Spleen (tissue), 11 donors: ENCODE measurements around the gene LPCAT1. TPM values are rescaled to one million over a fixed set of nuclear protein-coding genes. Genes with fewer than 3 reads are reported as not detected.
"Not testable (repeated sequence)": the region's sequence is repeated elsewhere in the genome, so short reads cannot be mapped to it uniquely, and the experiment has no call there.

ENCODE experiments used
- DNase-seq: peaks from one replicate; pipeline ENCODE4 v3.0.0-alpha.2; 2020
- H3K27ac ChIP-seq, 8 donors: fragments of 200-600 bp; sonication (generic) in 7 of 8; 1 replicate in 4 of 8; 2 replicates in 4 of 8; pipeline versions ENCODE4 v1.5.0 to v1.8.0; 2016 to 2021; ENCODE audit warnings: inconsistent platforms in 4 of 8, mild to moderate bottlenecking in 4 of 8, moderate library complexity in 1 of 8
- H3K27me3 ChIP-seq, 7 donors: fragments of 200-600 bp; sonication (generic) in 6 of 7; replicated peaks in 1 of 7; 1 replicate in 4 of 7; 2 replicates in 3 of 7; pipeline versions ENCODE4 v1.5.0 to v1.8.0; 2016 to 2021; ENCODE audit warnings: inconsistent platforms in 3 of 7, mild to moderate bottlenecking in 1 of 7
- H3K36me3 ChIP-seq, 6 donors: fragments of 200-600 bp; sonication (generic) in 5 of 6; 1 replicate in 4 of 6; 2 replicates in 2 of 6; pipeline versions ENCODE4 v1.5.0 to v1.8.0; 2016 to 2021; ENCODE audit warnings: inconsistent platforms in 2 of 6
- H3K4me1 ChIP-seq, 6 donors: fragments of 200-600 bp; sonication (generic) in 5 of 6; 1 replicate in 3 of 6; 2 replicates in 3 of 6; pipeline versions ENCODE4 v1.5.0 to v1.8.0; 2016 to 2021; ENCODE audit warnings: inconsistent platforms in 3 of 6
- H3K4me3 ChIP-seq, 8 donors: fragments of 200-600 bp; sonication (generic) in 7 of 8; 1 replicate in 4 of 8; 2 replicates in 4 of 8; pipeline versions ENCODE4 v1.5.0 to v1.8.0; 2016 to 2021; ENCODE audit warnings: inconsistent platforms in 4 of 8, mild to moderate bottlenecking in 4 of 8, moderate library complexity in 2 of 8
- H3K9me3 ChIP-seq, 8 donors: fragments of 200-600 bp; sonication (generic) in 7 of 8; 1 replicate in 4 of 8; 2 replicates in 4 of 8; pipeline versions ENCODE4 v1.5.0 to v1.8.0; 2016 to 2021; ENCODE audit warnings: inconsistent platforms in 4 of 8
- POLR2A ChIP-seq, 3 donors: fragments of 450-650 bp; IDR thresholded peaks; one replicate each; pipeline ENCODE4 v1.5.1; 2017; ENCODE audit warnings: antibody characterized with exemption in 3 of 3, mild to moderate bottlenecking in 1 of 3
- POLR2AphosphoS5 ChIP-seq, 3 donors: sonication (generic); formaldehyde crosslinking; IDR thresholded peaks; one replicate each; pipeline ENCODE4 v1.5.1; 2017; ENCODE audit warnings: antibody characterized with exemption in 3 of 3
- WGBS, 5 donors: extraction: QIAGEN DNeasy Blood & Tissue Kit in 3 of 5; methylation state at CpG; one replicate each; pipeline versions ENCODE4 v1.1.5 to v1.1.7; 2013 to 2018; 5-methylcytosine and 5-hydroxymethylcytosine counted together
- intact Hi-C: fragments of 100-400 bp; cut with DNase I; formaldehyde crosslinking; loops from one replicate; pipeline ENCODE4 v1.15.0; 2023; ENCODE audit warnings: low total_unique reads
- polyA plus RNA-seq, 3 donors: library from polyadenylated mRNA; stranded (reverse); fragments of 200-250 nt; gene quantifications; one replicate each; pipeline ENCODE4 v1.2.1, GENCODE V29; 2013
- total RNA-seq, 7 donors: library from RNA; depleted of rRNA in 3 of 7; stranded (reverse); fragments of >200 nt in 3 of 7; fragmentation: NEBNext Ultra II Directional in 4 of 7; extraction: Animal tissue kit (Norgen Biotek cat#: 25700) in 4 of 7; gene quantifications; one replicate each; pipeline versions ENCODE4 v1.1.0 to v1.2.1, GENCODE V29; 2016 to 2021
- TF ChIP-seq, protein P1 (sequence below), 11 experiments: fragments of 200-600 bp in 7 of 11; fragments of 450-650 bp in 4 of 11; sonication (generic) in 4 of 11; IDR thresholded peaks in 8 of 11; conservative IDR thresholded peaks in 3 of 11; 1 replicate in 7 of 11; 2 replicates in 4 of 11; pipeline versions ENCODE4 v1.4.0 to v1.8.0; 2016 to 2021; ENCODE audit warnings: antibody characterized with exemption in 11 of 11, inconsistent platforms in 4 of 11, mild to moderate bottlenecking in 1 of 11
- donor health status: healthy with polysubstance abuse.
- donor health status: DM: no; HTN: no; CAD: no; lungs with moderate emphysema.
- donor health status: DM: no; HTN: no; CAD: no.
- donor health status: Bipolar disorder and iron deficiency.
- donor health status: healthy.
- donor health status: DM: no; HTN: no; CAD: no.
- donor health status: DM: yes; HTN: yes; CAD: no.

Gene LPCAT1
- total and polyA plus RNA-seq, 10 donors, result 52.2 to 322 (median 174) TPM

DNA sequence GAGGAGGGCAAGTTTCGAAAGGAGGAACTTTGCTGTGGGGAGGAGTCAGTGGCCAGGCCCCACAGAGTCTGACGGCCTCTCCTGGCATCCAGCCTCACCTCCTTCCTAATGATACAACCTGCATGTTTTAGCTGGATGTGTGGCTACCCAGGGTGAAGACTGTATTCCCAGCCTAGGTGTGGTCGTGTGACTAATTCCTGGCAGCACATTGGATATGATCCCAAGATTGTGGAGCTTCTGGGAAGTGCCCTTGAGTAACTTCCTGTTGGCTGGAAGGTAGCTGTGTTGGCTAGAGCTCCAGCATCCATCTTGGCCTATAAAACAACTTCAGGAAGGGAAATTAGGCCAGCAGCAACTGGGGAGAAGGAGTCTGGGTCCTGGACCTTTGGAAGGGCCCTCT is 19.0 kb upstream of the LPCAT1 start:
- Histone ChIP-seq H3K9me3 (no peaks in the 10 kb centered on the region), H3K27me3 (no peaks in the 10 kb centered on the region), H3K36me3 (no peaks in the 10 kb centered on the region), H3K4me3 (no peak overlapping the region), H3K4me1 (peaks cover 0 to 22% (median 3%) of the 10 kb centered on the region in 6 donors), H3K27ac (peak overlapping the region in 1 of 8 donors; percentile 7)
- TF ChIP-seq POLR2AphosphoS5 (IDR thresholded peaks at IDR 0.05) (peak in 1 of 3 donors; percentile 24), POLR2A (IDR thresholded peaks at IDR 0.05) (no peak)
- intact Hi-C loops, result no loop called here
- WGBS, 5 donors, result 32 to 61% (median 35%) methylated on average over 3 of the region's 3 CpGs
- no peak for DNase-seq

DNA sequence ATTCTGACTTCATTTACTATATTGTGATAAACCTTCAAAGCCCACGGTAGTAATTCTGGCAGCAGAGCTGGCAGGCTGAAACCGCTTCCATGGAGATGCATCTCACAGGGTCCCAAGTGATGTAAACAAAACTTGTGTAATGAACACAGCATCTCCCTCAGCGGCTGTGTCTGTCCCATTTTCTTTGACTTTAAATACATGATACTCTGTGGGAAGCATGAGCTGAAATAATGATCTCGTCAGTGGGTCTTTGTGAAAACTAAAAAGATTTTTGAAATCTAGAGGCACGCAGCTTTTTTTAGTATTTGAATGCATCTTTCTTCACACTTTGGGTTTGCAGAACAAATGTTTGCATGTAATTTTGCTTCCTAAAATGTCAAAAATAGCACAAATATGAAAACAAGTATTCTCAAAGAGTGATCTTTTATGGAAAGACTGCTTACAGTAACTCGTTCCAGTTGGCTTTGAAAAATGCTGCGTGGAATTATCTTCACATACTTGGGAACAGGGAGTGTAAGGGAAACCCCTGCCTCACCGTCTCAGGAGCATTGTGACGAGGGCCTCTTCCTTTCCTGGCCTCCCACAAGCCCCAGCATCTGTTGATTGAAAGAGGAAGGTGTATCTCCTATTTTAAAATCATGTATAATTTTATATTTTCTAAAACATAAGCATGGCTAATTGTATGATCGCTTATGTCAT is 18.1 kb upstream of the LPCAT1 start:
- Histone ChIP-seq H3K9me3 (no peaks in the 10 kb centered on the region), H3K27me3 (no peaks in the 10 kb centered on the region), H3K36me3 (no peaks in the 10 kb centered on the region), H3K4me3 (no peak overlapping the region), H3K27ac (peak overlapping the region in 2 of 8 donors; percentile 8 to 28), H3K4me1 (peaks cover 0 to 29% (median 10%) of the 10 kb centered on the region in 6 donors)
- no peak for DNase-seq
- TF ChIP-seq, protein P1, sequence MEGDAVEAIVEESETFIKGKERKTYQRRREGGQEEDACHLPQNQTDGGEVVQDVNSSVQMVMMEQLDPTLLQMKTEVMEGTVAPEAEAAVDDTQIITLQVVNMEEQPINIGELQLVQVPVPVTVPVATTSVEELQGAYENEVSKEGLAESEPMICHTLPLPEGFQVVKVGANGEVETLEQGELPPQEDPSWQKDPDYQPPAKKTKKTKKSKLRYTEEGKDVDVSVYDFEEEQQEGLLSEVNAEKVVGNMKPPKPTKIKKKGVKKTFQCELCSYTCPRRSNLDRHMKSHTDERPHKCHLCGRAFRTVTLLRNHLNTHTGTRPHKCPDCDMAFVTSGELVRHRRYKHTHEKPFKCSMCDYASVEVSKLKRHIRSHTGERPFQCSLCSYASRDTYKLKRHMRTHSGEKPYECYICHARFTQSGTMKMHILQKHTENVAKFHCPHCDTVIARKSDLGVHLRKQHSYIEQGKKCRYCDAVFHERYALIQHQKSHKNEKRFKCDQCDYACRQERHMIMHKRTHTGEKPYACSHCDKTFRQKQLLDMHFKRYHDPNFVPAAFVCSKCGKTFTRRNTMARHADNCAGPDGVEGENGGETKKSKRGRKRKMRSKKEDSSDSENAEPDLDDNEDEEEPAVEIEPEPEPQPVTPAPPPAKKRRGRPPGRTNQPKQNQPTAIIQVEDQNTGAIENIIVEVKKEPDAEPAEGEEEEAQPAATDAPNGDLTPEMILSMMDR (IDR thresholded peaks at IDR 0.05 in 8 of 11, conservative IDR thresholded peaks at IDR 0.05 in 3 of 11), result no peak
- no peak for TF ChIP-seq POLR2AphosphoS5 (IDR thresholded peaks at IDR 0.05)
- no peak for TF ChIP-seq POLR2A (IDR thresholded peaks at IDR 0.05)
- intact Hi-C loops, result no loop called here
- WGBS, 5 donors, result 59 to 71% (median 65%) methylated on average over 10 of the region's 10 CpGs

DNA sequence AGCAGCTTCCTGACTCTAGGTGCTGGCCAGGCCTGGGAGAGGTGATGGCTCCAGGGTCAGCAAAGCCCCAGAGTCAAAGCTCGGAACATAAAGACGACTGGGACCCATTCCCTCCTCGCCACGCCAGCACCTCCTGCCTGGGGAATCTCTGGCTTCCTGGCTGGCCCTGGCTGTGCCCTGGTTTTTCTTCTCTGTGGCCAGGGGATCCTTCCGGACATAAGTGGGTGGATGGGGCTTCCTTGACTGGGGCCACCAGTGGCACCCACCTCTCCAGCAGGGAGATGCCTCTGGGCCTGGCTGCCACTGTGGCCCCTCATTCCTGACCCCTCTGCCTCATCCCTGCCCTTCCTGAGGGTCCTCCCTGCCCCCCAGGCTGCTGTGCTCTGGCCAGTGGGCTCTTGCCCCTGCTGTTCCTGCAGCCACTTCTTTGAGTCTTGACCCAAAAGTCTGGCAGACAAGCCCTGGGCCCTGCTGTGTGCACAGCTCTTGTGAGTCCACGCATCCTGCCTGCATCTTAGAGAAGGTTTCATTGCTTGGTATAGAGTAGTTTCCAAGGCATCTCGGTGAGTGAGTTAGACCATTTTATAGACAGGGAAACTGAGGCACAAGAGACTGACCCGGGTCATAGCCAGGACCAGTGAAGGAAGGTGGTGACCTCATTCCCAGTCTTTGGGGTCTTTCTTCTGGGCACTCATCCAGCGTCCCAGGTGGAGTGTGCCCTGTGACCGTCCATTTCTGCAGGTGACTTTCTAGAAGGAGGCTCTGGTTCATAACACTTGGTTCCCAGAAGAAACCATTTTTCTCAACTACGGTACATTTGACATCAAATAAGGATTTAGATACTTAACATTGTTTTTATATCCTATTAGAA is 17.3 kb upstream of the LPCAT1 start:
- 89 to 95% (median 92%) methylated on average over 11 of the region's 11 CpGs for WGBS, 5 donors
- DNase-seq, result peak; percentile 76
- no peak for TF ChIP-seq POLR2A (IDR thresholded peaks at IDR 0.05)
- no peak for TF ChIP-seq POLR2AphosphoS5 (IDR thresholded peaks at IDR 0.05)
- TF ChIP-seq, protein P1 (IDR thresholded peaks at IDR 0.05 in 8 of 11, conservative IDR thresholded peaks at IDR 0.05 in 3 of 11), result no peak
- Histone ChIP-seq H3K36me3 (no peaks in the 10 kb centered on the region), H3K27me3 (no peaks in the 10 kb centered on the region), H3K9me3 (no peaks in the 10 kb centered on the region), H3K4me3 (no peak overlapping the region), H3K27ac (no peak overlapping the region), H3K4me1 (peaks cover 0 to 32% (median 15%) of the 10 kb centered on the region in 6 donors)
- intact Hi-C loops, result no loop called here

DNA sequence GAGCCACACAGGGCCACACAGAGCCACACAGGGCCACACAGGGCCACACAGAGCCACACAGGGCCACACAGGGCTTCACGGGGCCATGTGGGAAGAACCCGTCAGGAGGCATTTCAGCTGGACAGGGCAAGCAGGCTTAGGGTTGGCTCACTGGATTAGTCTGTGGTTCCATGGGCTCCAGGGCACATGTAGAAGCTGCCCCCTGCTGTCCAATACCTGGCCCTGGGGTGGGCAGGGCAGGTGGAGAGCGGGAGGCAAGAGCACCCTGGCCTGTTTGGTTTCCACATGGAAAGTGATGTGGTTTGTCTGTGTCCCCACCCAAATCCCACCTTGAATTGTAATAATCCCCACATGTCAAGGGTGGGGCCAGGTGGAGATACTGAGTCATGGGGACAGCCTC is 16.4 kb upstream of the LPCAT1 start:
- peak; percentile 78 for DNase-seq

DNA sequence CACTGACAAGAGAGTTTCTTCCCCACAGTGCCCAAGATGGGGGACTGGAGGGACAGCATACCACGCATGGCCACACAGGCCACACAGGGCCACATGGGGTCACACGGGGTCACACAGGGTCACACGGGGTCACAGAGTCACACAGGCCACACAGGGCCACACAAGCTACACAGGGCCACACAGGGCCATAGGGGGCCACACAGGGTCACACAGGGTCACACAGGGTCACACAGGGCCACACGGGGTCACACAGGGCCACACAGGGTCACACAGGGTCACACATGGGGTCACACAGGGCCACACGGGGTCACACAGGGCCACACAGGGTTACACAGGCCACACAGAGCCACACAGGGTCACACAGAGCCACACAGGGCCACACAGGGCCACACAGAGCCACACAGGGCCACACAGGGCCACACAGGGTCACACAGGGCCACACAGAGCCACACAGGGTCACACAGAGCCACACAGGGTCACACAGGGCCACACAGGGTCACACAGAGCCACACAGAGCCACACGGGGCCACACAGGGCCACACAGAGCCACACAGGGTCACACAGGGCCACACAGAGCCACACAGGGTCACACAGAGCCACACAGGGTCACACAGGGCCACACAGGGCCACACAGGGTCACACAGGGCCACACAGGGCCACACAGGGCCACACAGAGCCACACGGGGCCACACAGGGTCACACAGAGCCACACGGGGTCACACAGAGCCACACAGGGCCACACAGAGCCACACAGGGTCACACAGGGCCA is 15.8 kb upstream of the LPCAT1 start:
- H3K27me3 ChIP-seq, H3K9me3 ChIP-seq, H3K4me3 ChIP-seq, intact Hi-C loops, H3K36me3 ChIP-seq: not testable (repeated sequence)
- peak; percentile 65 for DNase-seq
- H3K4me1 ChIP-seq, result peaks cover 0 to 36% (median 23%) of the 10 kb centered on the region in 6 donors
- H3K27ac ChIP-seq, result peak overlapping the region in 2 of 8 donors; percentile 57 to 58
- WGBS, 5 donors, result 73 to 85% (median 83%) methylated on average over 6 to 8 of the region's 8 CpGs

More for the DNA sequence above, 16.4 kb upstream of the LPCAT1 start:
- 92 to 100% (median 94%) methylated on average over 1 to 3 of the region's 3 CpGs for whole genome bisulfite sequencing, 5 donors
- Histone ChIP-seq H3K27me3 (no peaks in the 10 kb centered on the region), H3K27ac (peak overlapping the region in 1 of 8 donors; percentile 58), H3K4me1 (peaks cover 0 to 36% (median 23%) of the 10 kb centered on the region in 6 donors), H3K9me3 (no peaks in the 10 kb centered on the region), H3K4me3 (no peak overlapping the region), H3K36me3 (no peaks in the 10 kb centered on the region)
- TF ChIP-seq, protein P1 (IDR thresholded peaks at IDR 0.05 in 8 of 11, conservative IDR thresholded peaks at IDR 0.05 in 3 of 11), result peak in 8 of 11 experiments; percentile 5 to 54 (median 38)
- TF ChIP-seq POLR2AphosphoS5 (IDR thresholded peaks at IDR 0.05), result no peak
- intact Hi-C loops, result no loop called here
